HCT116 (cell line): Measurements from ENCODE around the gene ANKRD34C.

Source experiments
- CEBPB ChIP-seq: IDR thresholded peaks from 2 replicates; pipeline ENCODE4 v1.6.1; 2012; ENCODE audit warnings: low read depth
- EZH2 ChIP-seq: fragments of 200-600 bp; sonication (generic); IDR thresholded peaks from 2 replicates; pipeline ENCODE4 v1.6.1; 2017; ENCODE audit warnings: antibody characterized with exemption, mixed run types
- EZH2phosphoT487 ChIP-seq: fragments of 200-600 bp; IDR thresholded peaks from 2 replicates; pipeline ENCODE4 v1.6.1; 2018; ENCODE audit warnings: antibody characterized with exemption, borderline replicate concordance
- FOSL1 ChIP-seq: IDR thresholded peaks from 2 replicates; pipeline ENCODE4 v1.6.1; 2012; ENCODE audit warnings: low read depth
- MAX ChIP-seq: IDR thresholded peaks from 2 replicates; pipeline ENCODE4 v1.6.1; 2012
- POLR2A ChIP-seq: IDR thresholded peaks from 2 replicates; pipeline ENCODE4 v1.7.0; 2011; ENCODE audit warnings: borderline replicate concordance; ENCODE audit not compliant: insufficient read depth, insufficient read length; ENCODE audit errors: extremely low read depth
- RAD21 ChIP-seq: IDR thresholded peaks from 2 replicates; pipeline ENCODE4 v1.6.1; 2012; ENCODE audit warnings: low read depth, mild to moderate bottlenecking
- ZNF274 ChIP-seq: fragments of 200-500 bp; sonication (Bioruptor generic); IDR thresholded peaks from 2 replicates; pipeline ENCODE4 v1.6.1; 2014; ENCODE audit warnings: mild to moderate bottlenecking, low read depth, low read length, inconsistent platforms
- TF ChIP-seq, protein P1 (sequence below), 3 experiments: fragments of 200-600 bp in 1 of 3; sonication (generic) in 1 of 3; IDR thresholded peaks in 2 of 3; conservative IDR thresholded peaks in 1 of 3; 2 replicates each; pipeline ENCODE4 v1.5.1; 2012 to 2017; ENCODE audit warnings: low read depth in 2 of 3, low read length in 2 of 3, antibody characterized with exemption in 1 of 3, borderline replicate concordance in 1 of 3, control low read depth in 1 of 3, mild to moderate bottlenecking in 1 of 3, mixed read lengths in 1 of 3, mixed run types in 1 of 3, moderate library complexity in 1 of 3; ENCODE audit not compliant: insufficient read depth in 1 of 3
- TF ChIP-seq, protein P2 (sequence below): IDR thresholded peaks from 2 replicates; pipeline ENCODE4 v1.6.1; 2012; ENCODE audit warnings: low read depth
- TF ChIP-seq, protein P3 (sequence below): IDR thresholded peaks from 2 replicates; pipeline ENCODE4 v1.6.1; 2012

GRCh38 chr15:79240036-79240435 lies 42.5 kb upstream of the ANKRD34C start:
- TF ChIP-seq FOSL1 (no peak), CEBPB (no peak), RAD21 (no peak), EZH2 (no peak), MAX (no peak), POLR2A (no peak), EZH2phosphoT487 (no peak), ZNF274 (no peak)
- TF ChIP-seq, protein P1, sequence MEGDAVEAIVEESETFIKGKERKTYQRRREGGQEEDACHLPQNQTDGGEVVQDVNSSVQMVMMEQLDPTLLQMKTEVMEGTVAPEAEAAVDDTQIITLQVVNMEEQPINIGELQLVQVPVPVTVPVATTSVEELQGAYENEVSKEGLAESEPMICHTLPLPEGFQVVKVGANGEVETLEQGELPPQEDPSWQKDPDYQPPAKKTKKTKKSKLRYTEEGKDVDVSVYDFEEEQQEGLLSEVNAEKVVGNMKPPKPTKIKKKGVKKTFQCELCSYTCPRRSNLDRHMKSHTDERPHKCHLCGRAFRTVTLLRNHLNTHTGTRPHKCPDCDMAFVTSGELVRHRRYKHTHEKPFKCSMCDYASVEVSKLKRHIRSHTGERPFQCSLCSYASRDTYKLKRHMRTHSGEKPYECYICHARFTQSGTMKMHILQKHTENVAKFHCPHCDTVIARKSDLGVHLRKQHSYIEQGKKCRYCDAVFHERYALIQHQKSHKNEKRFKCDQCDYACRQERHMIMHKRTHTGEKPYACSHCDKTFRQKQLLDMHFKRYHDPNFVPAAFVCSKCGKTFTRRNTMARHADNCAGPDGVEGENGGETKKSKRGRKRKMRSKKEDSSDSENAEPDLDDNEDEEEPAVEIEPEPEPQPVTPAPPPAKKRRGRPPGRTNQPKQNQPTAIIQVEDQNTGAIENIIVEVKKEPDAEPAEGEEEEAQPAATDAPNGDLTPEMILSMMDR (IDR thresholded peaks at IDR 0.05 in 2 of 3, conservative IDR thresholded peaks at IDR 0.05 in 1 of 3; ENCODE audit: borderline replicate concordance in 1 of 3, insufficient read depth in 1 of 3, low read depth in 2 of 3, low read length in 2 of 3) = no peak
- TF ChIP-seq, protein P2, sequence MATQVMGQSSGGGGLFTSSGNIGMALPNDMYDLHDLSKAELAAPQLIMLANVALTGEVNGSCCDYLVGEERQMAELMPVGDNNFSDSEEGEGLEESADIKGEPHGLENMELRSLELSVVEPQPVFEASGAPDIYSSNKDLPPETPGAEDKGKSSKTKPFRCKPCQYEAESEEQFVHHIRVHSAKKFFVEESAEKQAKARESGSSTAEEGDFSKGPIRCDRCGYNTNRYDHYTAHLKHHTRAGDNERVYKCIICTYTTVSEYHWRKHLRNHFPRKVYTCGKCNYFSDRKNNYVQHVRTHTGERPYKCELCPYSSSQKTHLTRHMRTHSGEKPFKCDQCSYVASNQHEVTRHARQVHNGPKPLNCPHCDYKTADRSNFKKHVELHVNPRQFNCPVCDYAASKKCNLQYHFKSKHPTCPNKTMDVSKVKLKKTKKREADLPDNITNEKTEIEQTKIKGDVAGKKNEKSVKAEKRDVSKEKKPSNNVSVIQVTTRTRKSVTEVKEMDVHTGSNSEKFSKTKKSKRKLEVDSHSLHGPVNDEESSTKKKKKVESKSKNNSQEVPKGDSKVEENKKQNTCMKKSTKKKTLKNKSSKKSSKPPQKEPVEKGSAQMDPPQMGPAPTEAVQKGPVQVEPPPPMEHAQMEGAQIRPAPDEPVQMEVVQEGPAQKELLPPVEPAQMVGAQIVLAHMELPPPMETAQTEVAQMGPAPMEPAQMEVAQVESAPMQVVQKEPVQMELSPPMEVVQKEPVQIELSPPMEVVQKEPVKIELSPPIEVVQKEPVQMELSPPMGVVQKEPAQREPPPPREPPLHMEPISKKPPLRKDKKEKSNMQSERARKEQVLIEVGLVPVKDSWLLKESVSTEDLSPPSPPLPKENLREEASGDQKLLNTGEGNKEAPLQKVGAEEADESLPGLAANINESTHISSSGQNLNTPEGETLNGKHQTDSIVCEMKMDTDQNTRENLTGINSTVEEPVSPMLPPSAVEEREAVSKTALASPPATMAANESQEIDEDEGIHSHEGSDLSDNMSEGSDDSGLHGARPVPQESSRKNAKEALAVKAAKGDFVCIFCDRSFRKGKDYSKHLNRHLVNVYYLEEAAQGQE = no peak
- TF ChIP-seq, protein P3, sequence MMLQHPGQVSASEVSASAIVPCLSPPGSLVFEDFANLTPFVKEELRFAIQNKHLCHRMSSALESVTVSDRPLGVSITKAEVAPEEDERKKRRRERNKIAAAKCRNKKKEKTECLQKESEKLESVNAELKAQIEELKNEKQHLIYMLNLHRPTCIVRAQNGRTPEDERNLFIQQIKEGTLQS = no peak
